ENCODE data around the gene OSBPL6.
A peak's percentile ranks its signal among the peaks of the same experiment; 100 is the strongest.

OSBPL6 gene

GRCh38 chr2:178271629-178272333 lies 77.5 kb downstream of the OSBPL6 start:
- no peak for DNase-seq (ENCODE audit: low spot score)

DNA sequence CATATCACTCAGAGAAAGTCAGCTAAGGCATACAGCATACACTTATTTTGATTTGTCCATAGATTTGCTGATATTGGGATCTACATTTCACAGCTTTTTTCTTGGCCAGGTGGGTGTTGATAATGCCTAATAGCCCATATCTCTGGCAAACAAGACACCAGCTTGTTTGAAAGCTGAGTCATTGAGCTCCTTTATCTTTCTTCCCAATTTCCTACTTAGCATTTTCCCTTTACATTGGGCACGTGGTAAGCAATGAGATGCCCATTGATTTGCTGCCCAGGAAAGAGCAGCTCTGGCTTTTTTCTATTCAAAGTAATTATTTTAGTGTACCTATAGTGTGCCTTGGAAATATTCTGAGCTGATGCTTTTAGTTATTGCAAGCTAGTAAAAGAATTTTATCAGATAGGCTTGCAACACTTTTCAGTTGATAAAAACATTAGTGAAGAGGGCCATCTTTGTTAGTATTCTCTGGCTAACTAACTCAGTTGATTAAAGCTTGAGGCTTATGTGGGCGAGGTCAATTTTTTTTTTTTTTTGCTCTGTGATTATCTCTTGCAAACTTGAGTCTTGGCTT lies 79.6 kb downstream of the OSBPL6 start:
- DNase-seq (ENCODE audit: low spot score): no peak

- DNase-seq (ENCODE audit: low spot score): no peak
Observed at GRCh38 chr2:178275600-178275999, 81.3 kb downstream of the OSBPL6 start.

- DNase-seq (ENCODE audit: low spot score): peak; percentile 13
Observed at GRCh38 chr2:178277741-178278197, 83.5 kb downstream of the OSBPL6 start.

DNA sequence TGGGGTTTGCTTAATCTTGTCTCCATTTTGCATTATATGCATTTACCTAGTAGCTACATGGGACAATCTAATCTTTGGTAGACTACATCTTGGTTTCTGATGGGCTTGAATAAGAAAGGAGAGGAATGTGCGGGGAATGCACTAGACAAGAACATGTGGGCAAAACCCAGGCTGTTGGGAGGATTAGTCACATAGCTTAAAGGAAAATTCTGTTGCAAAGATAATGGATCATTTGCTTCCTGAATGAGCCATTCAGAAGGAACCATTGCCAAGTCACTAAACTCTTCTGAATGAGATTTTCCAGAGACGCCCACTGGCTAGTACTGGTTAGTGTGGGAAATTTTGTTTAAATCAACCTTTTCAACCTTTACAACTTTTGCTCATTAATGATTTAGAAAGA lies 84.8 kb downstream of the OSBPL6 start:
- peak; percentile 86 for DNase-seq (ENCODE audit: low spot score)

- DNase-seq (ENCODE audit: low spot score): no peak
Observed at GRCh38 chr2:178279636-178280035, 85.3 kb downstream of the OSBPL6 start.

GRCh38 chr2:178280244-178280852 lies 86.0 kb downstream of the OSBPL6 start:
- DNase-seq (ENCODE audit: low spot score): peak; percentile 38

GRCh38 chr2:178282075-178282815 lies 87.9 kb downstream of the OSBPL6 start:
- DNase-seq (ENCODE audit: low spot score): peak; percentile 48

DNA sequence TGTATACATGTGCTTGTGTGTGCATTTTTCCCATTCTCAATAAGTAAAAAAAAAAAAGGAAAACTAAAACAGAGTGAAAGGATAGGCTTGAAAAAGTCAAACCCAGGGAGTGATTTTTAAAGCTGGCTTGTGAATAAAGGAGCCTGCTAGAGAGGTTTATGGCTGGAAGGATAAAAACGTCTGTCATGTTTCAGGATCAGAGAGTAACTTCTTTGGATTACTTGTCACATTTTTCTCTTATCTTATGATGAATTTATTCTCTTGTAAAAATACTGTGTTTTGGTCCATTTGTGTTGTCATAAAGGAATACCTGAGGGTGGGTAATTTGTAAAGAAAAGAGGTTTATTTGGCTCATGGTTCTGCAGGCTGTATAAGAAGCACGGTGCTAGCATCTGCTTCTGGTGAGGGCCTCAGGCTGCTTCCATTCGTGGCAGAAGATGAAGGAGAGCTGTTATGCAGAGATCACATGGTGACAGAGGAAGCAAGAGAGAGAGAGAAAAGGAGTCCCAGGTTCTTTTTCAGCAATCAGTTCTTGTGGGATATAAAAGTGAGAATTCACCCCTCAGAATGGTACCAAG lies 89.1 kb downstream of the OSBPL6 start:
- no peak for DNase-seq (ENCODE audit: low spot score)

DNA sequence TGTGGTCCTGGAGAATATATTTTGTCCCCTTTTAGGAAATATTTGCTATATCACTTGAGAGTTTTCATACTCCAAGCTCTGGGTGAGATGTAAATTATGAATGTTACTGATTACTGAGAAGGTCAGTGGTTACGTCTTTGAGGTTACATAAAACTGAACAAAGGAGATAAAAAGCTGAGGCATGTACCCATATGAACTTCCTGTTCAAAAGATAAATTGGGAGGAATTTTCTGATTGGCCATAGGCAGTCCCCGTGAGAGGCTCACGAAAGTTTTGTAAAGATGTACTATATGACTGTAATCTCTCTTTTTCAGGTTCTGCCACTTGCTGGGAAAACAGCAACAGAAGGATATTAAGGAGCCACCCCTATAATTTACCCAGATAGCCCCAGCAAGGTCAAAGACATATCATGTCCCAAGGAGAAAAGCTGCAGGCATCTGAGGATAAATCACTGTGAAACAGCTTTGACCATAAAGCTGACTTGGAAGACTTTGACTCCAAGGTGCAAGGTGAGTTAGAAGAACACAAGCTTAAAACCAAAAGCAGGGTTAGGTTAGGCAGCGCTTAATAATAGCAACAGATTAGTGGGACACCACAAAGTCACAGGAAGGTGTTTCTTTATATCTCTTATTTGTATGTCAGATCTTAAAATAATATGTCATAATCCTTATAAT lies 90.4 kb downstream of the OSBPL6 start:
- DNase-seq (ENCODE audit: low spot score): no peak

- DNase-seq (ENCODE audit: low spot score): no peak
Observed at GRCh38 chr2:178285287-178285615, 90.9 kb downstream of the OSBPL6 start.

DNA sequence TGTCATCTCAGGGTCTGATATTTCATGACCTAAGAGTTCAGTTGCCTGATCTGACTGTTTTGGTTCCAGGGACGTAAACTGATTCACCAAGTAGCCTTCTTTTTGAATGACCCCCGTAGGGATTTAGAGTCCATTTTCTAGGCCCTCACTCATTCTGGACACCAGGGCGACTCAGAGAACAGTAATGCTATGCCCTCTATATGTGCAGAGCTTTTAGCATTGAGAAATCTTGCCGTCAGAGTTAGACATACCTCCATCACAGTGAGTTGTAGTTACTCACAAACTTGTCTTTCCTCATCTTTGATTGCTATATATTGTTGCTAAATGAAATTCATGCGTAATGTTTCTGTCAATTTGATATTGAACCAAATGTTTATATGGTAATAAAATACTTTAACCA lies 92.3 kb downstream of the OSBPL6 start:
- no peak for DNase-seq (ENCODE audit: low spot score)

GRCh38 chr2:178287652-178288344 lies 93.5 kb downstream of the OSBPL6 start:
- DNase-seq (ENCODE audit: low spot score): no peak

DNA sequence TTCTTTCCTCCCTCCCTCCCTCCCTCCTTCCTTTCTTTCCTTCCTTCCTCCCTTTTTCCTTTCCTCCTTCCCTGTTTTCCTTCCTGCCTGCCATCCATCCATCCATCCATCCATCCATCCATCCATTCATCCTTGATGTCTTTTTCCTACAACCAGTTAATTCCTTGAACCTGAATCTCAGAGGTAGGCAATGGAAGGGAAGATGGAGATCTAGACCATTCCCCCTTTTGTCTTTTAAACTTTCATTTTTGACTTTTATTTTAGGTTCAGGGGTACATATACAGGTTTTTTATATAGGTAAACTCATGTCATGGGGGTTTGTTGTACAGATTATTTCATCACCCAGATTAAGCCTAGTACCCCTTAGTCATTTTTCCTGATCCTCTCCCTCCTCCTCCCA lies 97.4 kb downstream of the OSBPL6 start:
- no peak for DNase-seq (ENCODE audit: low spot score)

GRCh38 chr2:178292586-178292985 lies 98.3 kb downstream of the OSBPL6 start:
- no peak for DNase-seq (ENCODE audit: low spot score)

GRCh38 chr2:178295115-178295514 lies 100.8 kb downstream of the OSBPL6 start:
- peak; percentile 70 for DNase-seq (ENCODE audit: low spot score)

DNA sequence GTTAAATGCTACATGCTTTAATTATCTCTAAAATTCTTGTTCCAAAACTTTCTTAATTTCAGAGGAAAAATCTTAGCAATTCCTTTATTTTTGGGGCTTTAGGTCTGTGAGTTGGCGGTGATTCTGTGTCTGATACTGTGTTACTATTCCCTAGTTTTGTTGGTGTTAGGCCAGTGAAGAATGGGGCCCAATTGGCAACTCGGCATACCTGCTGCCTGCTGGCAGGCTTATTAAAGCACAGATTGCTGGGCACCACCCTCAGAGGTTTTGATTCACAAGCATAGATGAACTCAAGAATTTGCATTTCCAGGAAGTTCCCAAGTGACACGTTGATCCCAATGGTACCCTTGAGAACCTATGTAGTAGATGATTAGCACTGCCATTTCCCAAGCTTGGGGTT lies 101.6 kb downstream of the OSBPL6 start:
- DNase-seq (ENCODE audit: low spot score): no peak

DNA sequence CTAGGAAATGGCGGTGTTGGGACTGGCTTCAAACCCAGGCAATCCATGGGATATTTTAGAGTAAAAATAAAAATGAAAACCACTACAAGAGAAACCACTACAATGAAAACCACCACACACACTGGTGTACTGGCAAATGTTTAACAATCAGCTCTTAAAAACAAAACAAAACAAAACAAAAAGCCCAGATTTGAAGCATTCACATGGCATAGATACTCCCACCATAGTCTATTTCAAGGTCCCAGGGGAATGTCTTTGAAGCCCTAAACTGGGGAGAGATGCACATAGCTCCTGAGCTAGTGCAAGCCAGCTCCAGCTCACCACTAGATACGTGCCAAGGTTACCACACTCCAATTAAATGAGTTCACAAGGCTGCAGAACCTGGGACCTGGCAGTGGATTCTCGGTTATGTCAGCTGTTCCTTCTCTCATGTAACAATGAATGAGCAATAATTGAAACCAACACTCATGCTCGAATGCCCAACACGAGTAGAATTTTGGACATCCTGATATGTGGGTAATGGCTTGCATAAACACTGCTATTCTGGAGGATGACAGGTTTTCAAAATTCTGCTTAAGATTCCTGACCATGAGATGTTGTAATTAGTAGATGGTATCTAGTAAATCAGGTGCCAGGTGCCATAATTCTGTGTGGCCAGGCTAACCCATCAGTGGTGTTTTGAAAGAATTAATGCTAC lies 102.2 kb downstream of the OSBPL6 start:
- DNase-seq (ENCODE audit: low spot score): no peak

DNA sequence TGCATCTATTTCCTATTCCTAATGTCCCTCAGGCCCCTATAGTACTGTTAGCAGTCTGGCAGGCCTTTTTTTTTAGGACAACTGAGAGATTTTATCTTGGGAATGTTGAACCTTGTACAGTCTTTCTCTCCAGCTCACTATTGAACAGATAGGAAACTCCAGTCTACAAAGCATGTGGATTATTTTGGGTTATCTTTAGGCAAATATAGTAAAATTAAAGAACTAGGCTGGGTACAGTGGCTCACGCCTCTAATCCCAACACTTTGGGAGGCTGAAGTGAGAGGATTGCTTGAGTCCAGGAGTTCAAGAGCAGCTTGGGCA lies 102.7 kb downstream of the OSBPL6 start:
- DNase-seq (ENCODE audit: low spot score): no peak

DNA sequence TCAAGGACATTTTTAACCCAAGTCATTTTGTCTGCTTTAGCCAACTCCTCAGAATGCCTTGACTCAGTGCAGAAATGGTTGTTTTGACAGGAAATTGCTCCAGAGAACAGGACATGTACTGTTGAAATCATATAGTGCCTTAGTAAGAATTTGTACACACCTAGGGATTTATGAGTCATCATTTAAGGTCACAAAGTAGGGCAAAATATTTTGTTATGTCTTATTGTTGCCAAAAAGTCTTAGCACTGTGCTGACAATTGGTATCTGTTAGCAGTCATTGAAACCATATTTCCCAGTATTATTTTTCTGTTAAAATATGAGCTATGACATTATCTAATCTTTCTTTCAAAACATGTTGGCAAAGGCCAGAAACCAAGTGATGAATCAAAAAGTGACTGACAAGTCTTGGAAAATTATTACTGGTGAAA lies 104.5 kb downstream of the OSBPL6 start:
- DNase-seq (ENCODE audit: low spot score): peak; percentile 15
